Epithelial cell of esophagus (primary cell): Measurements from ENCODE around the gene R3HDM4.

Experiments used
- DNase-seq: peaks from one replicate; pipeline ENCODE4 v3.0.0; 2010; ENCODE audit warnings: low read depth
- H3K4me3 ChIP-seq: 2 replicates; pipeline ENCODE4 v1.5.1; 2011; ENCODE audit warnings: mild to moderate bottlenecking, low read length, control low read depth
- CTCF ChIP-seq: IDR thresholded peaks from 2 replicates; pipeline ENCODE4 v1.5.1; 2011; ENCODE audit warnings: low read depth, mild to moderate bottlenecking, low read length, control low read depth, inconsistent platforms; ENCODE audit not compliant: insufficient read depth; ENCODE audit errors: missing control alignments

Gene R3HDM4

GRCh38 chr19:956766-957440, 43.9 kb upstream of the R3HDM4 start:
- no peak overlapping the region for H3K4me3 ChIP-seq
- DNase-seq, result peak; percentile 55
- no peak for TF ChIP-seq CTCF

- TF ChIP-seq CTCF, result no peak
- H3K4me3 ChIP-seq, result no peak overlapping the region
- no peak for DNase-seq
These were observed 43.1 kb upstream of the R3HDM4 start for GRCh38 chr19:955803-956765.

- TF ChIP-seq CTCF, result no peak
- H3K4me3 ChIP-seq, result no peak overlapping the region
- no peak for DNase-seq
These were observed 41.9 kb upstream of the R3HDM4 start for GRCh38 chr19:954672-955494.

- TF ChIP-seq CTCF, result no peak
- H3K4me3 ChIP-seq, result no peak overlapping the region
- DNase-seq, result no peak
These were observed 41.3 kb upstream of the R3HDM4 start for GRCh38 chr19:954272-954671.

GRCh38 chr19:953445-954271, 40.6 kb upstream of the R3HDM4 start:
- no peak for DNase-seq
- no peak overlapping the region for H3K4me3 ChIP-seq
- TF ChIP-seq CTCF, result no peak
